CD4-positive, alpha-beta T cell treated with Interleukin-15 for 1 hour (primary cell): ENCODE data around the gene CD37.
A peak's percentile ranks its signal among the peaks of the same experiment; 100 is the strongest.
"Not testable (repeated sequence)": the region's sequence is repeated elsewhere in the genome, so short reads cannot be mapped to it uniquely, and the experiment has no call there.

Experiments used
- DNase-seq: peaks from one replicate; pipeline ENCODE4 v3.0.0-alpha.2; 2020

CD37 gene

DNA sequence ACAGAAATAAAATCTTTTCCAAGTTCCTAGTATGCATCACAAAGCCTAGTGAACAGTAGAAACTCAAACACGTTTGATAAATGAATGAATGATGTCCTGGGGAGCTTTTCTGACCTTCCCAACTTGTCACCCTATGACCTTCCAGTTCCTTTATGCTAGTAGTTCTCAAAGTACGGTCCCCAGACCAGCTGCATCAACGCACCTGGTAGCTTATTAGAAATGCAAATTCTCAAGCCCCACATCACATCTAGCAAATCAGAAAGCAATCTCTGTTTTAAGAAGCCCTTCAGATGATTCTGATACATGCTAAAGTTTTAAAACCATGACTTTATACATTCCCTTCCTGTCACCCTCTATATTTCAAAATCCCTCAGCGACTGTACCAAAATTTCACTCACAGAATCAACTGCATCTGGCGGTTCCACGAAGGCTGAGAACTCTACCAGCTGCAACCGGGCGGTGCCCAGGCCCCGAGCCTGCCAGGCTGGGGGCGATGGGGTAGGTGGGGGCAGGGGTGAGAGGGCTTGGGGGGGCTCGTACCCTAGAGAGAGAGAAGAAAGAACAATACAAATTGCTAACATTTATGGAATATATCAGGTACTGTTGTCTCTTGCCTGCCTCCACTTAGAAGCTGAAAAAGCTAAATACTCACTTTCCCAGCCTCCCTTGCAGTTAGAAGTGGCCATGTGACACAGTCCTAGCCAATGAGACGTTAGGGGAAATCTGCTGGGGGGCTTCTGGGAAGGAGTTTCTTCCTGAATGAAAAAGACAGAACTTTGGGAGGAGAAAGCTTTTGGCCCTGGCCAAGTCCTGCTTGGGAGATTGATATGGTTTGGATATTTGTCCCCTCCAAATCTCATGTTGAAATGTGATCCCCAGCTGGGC is 13.3 kb downstream of the CD37 start:
- no peak for DNase-seq

- no peak for DNase-seq
These were observed 14.4 kb downstream of the CD37 start for GRCh38 chr19:49349567-49349966.

GRCh38 chr19:49355909-49356353 is 20.7 kb downstream of the CD37 start:
- DNase-seq: no peak

- no peak for DNase-seq
These were observed 21.2 kb downstream of the CD37 start for GRCh38 chr19:49356382-49356781.

DNA sequence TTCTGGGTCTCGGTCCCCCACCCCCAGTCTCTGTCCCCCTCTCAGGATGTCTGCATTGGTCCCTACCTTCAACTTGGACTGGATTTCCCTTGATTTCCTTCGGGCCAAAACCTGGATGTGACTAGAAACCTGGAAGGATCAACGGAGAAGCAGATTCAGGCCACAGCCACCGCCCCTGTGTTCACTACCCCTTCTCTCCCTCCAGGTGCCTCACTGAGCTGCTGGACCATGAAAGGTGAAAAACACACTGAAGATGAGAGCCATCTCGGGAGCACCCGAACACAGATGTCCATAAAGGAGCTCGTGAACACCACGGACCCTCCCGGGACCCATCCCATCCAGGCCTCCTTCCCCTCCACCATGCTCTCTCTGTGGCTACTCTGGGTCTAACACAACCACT is 22.0 kb downstream of the CD37 start:
- no peak for DNase-seq

DNA sequence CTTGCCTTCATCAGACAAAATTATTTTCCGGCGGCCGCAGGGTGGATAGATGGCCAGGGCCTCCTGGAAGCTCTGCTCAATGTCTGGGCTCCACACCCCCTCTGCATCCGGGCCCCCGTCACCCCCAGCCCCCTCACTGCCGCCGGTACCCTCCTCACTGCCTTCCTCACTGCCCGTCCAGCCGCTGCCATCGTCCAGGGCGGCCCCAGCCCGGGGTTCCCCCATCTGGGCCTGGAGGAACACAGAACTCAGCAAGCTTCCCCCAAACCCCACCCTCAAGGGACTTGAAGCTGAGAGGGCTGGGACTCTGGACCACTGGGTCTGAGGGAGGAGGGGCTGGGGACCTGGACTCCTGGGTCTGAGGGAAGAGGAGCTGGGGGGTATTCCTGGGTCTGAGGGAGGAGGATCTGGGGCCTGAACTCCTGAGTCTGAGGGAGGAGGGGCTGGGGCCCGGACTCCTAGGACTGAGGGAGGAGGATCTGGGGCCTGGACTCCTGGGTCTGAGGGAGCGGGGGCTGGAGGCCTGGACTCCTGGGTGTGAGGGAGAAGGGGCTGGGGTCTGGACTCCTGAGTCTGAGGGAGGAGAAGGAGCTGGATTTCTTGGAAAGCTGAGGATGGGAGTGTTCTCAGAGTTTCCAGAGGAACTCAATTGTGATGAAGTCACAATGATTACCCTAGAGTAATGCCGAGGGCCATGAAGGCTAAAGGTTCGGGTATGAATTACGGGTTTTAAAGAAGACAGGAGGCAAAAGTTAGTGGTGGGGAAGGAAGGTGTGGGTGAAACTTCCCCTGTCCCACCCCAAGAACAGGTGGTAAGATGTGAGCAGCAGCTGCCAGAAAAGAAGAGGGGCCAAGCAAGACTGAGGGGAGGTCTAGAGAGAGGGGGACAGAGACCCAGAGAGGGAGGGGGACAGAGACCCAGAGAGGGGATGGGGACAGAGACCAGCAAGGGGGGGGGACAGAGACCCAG is 24.9 kb downstream of the CD37 start:
- no peak for DNase-seq

- no peak for DNase-seq
These were observed 26.3 kb downstream of the CD37 start for GRCh38 chr19:49361438-49362047.

- DNase-seq: no peak
These were observed 27.1 kb downstream of the CD37 start, which contains the start of gene TEAD2 for GRCh38 chr19:49362048-49362928. TEAD2 (minus strand) TSS chr19:49362416; CDS start chr19:49360075, 2,341 bp downstream.

- no peak for DNase-seq
These were observed 27.7 kb downstream of the CD37 start for GRCh38 chr19:49362929-49363267.

DNA sequence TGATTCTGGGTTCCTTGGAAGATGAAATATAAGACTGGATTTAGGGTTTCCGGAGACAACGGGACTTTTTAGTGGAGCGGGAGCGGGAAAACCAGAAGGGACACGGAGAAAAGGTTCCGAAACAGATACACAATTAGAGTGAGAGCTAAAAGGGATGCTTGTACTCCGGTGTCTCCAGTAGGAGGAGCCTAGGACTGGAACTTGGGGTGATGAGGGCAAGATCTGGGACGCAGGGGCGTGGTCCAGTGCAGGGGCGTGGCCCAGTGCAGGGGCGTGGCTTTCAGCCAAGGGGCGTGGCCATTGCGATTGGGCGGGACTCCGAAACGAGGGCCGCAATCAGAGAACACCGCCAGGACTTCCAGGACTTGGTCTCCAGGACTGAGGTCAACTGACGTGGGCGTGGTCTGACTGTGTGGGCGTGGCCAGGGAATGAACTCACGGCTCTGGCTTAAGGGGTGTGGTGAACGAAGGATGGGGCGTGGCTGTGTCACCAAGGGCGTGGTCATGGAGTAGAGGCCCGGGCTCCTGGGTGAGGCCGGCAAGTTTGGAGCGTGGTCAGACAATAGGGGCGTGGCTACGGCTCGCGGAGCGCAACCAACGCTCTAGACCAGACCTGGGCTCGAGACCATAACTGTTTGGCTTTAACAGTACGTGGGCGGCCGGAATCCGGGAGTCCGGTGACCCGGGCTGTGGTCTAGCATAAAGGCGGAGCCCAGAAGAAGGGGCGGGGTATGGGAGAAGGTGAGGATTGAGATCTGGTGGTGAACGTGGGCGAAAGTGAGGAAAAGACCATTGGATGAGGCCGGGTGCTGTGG is 28.3 kb downstream of the CD37 start, which contains the start of gene DKKL1:
TSS of gene DKKL1 (plus strand) at position 610 of the 815 bp plus-strand sequence. CDS start at position 732, 122 bp downstream.
- DNase-seq: peak; percentile 88

DNA sequence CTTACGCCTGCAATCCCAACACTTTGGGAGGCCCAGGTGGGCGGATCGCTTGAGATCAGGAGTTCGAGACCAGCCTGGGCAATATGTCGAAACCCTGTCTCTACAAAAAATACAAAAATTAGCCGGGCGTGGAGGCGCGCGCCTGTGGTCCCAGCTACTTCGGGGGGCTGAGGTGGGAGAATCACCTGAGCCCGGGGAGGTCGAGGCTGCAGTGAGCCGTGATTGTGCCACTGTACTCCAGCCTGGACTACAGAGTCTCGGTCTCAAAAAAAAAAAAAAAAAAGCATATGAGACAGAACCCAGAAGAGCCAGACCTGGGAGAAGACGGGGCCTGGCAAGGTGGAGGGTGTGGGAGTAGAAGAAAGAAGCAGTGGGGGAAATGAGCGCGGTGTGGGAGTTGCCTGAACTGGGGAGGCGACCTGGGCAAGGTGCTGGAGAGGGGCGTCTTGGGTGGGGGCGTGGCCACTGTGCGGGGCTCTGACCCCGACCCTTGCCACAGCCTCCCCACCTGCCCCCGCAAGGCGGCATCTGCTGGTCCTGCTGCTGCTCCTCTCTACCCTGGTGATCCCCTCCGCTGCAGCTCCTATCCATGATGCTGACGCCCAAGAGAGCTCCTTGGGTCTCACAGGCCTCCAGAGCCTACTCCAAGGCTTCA is 29.0 kb downstream of the CD37 start:
- DNase-seq: no peak

- DNase-seq: no peak
These were observed 30.9 kb downstream of the CD37 start for GRCh38 chr19:49366110-49366509.

- no peak for DNase-seq
These were observed 33.6 kb downstream of the CD37 start for GRCh38 chr19:49368711-49369358.

GRCh38 chr19:49371184-49371583 is 36.0 kb downstream of the CD37 start:
- DNase-seq: no peak

GRCh38 chr19:49373174-49373573 is 38.0 kb downstream of the CD37 start:
- DNase-seq: not testable (repeated sequence)

DNA sequence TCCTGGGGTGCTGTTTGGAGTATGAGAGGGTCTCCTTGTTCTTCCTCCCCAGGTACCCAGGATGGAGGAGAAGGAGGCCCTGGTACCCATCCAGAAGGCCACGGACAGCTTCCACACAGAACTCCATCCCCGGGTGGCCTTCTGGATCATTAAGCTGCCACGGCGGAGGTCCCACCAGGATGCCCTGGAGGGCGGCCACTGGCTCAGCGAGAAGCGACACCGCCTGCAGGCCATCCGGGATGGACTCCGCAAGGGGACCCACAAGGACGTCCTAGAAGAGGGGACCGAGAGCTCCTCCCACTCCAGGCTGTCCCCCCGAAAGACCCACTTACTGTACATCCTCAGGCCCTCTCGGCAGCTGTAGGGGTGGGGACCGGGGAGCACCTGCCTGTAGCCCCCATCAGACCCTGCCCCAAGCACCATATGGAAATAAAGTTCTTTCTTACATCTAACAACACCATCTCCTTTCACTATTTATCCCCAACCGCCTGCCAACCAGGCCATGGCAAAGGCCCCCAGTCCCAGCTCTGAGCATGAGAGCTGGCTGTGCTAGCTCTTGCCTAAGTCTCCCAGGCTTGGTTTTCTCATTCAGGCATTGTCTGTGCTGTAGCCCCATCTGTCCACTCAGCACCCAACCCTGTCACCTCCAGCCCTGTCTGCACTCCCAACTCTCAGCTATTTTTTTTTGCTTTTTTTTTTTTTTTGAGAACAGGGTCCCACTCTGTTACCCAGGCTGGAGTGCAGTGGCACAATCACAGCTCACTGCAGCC is 39.6 kb downstream of the CD37 start:
- DNase-seq: no peak

- no peak for DNase-seq
These were observed 43.3 kb downstream of the CD37 start for GRCh38 chr19:49378512-49378911.

GRCh38 chr19:49380391-49380790 is 45.2 kb downstream of the CD37 start:
- no peak for DNase-seq

- DNase-seq: no peak
These were observed 47.4 kb downstream of the CD37 start for GRCh38 chr19:49382639-49383038.
